Smooth muscle cell of the brain vasculature (primary cell): ENCODE results near the gene DPYSL4.

Source experiments
- DNase-seq: peaks from one replicate; pipeline ENCODE4 v3.0.0-alpha.2; 2012; ENCODE audit warnings: low read depth, low spot score

Gene DPYSL4

DNA sequence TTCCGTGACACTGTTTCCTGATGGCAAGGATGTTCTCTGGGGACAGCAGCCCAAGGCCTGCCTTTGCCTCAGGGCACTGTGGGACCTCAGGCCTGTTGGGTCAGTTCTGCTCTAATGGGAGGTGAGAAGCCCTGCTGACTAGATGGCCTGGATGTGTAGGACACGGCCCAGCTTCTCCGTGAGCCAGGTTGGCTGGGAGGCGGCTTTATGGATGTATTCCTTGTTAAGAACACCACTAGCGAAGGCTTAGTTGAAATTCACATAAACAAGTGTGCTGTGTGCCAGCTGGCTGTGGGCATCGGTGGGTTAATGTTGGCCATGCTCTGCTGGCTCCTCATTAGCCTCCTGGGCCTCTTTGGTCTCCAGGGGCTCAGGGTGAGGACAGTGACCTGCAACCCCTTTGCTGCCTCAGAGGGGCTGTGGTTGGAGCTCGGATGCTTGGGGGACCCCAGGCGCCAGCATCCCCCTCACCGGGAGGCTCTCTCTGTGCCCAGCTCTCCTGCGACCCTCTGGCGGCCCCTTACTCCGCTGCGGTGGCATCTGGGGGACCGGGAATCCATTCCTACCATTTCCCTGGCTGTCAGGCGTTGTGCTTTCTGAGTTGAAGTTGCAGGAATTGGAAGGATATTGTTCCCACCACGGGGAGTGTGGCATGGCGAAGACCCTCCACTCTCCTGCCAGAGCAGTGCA lies 22.8 kb upstream of the DPYSL4 start:
- DNase-seq, result no peak

GRCh38 chr10:132164761-132165278 lies 21.9 kb upstream of the DPYSL4 start:
- no peak for DNase-seq

GRCh38 chr10:132165416-132165980 lies 21.2 kb upstream of the DPYSL4 start:
- no peak for DNase-seq

GRCh38 chr10:132166216-132166950 lies 20.4 kb upstream of the DPYSL4 start:
- DNase-seq, result no peak

- DNase-seq, result no peak
Observed at GRCh38 chr10:132167041-132167674, 19.6 kb upstream of the DPYSL4 start.

- no peak for DNase-seq
Observed at GRCh38 chr10:132167976-132168375, 18.8 kb upstream of the DPYSL4 start.

DNA sequence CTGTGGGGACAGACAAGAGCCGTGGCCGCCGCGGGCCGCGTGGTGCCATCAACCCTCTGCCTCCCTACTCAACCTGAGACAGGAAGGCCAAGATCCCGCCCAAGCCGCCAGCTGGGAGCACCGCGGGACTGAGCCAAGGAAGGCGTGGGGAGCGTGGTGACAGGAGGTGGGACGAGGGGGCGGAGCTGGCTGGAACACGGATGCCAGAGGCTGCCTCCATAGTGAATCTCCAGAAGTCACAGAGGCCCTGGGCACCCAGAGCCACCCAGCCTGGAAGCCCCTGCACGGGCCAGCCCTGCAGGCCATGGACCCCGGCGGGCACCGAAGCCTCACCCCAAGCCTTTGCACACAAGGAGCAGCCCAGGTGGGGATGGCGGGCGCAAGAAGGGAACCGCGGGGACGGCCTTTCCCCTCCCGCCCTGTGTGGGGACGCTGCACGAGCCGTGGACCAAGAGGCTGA lies 18.1 kb upstream of the DPYSL4 start:
- no peak for DNase-seq

GRCh38 chr10:132169031-132169765 lies 17.6 kb upstream of the DPYSL4 start:
- no peak for DNase-seq

DNA sequence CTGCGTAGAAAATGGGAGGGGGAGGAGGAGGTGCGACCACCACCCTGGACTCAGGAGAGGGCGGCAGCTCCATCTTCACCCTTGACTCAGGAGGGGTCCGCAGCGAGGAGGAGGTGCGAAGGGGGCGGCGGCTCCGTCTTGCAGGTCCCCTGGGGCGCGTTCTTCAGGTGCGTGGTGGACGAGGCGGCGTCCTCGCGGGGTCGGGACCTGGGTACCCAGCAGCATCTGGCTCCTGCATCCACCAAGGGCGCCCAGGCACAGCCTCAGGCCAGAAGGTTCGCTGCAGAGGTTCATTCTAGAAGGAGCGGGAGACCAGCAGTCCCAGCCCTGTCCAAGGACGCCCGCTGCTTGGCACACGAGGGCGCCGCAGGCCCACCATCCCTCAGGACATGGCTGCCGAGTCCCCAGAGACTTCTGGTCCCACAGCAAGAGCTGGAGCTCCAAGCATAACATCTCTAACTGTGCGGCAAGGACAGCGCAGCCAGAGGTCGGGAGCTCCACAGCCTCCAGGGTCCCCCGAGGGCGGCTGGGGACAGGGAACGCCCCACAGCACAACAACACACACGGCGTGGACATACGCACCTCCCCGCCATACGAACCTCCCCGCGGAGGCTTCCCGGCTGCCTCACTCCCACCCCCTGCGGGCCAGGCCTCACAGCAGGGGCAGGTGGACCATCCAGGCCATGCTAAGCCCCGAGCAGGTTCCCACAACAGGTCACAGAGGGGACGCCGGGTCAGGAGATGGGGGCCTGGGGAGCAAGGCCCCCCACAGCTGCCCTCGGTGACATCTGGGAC lies 16.8 kb upstream of the DPYSL4 start:
- DNase-seq, result no peak

DNA sequence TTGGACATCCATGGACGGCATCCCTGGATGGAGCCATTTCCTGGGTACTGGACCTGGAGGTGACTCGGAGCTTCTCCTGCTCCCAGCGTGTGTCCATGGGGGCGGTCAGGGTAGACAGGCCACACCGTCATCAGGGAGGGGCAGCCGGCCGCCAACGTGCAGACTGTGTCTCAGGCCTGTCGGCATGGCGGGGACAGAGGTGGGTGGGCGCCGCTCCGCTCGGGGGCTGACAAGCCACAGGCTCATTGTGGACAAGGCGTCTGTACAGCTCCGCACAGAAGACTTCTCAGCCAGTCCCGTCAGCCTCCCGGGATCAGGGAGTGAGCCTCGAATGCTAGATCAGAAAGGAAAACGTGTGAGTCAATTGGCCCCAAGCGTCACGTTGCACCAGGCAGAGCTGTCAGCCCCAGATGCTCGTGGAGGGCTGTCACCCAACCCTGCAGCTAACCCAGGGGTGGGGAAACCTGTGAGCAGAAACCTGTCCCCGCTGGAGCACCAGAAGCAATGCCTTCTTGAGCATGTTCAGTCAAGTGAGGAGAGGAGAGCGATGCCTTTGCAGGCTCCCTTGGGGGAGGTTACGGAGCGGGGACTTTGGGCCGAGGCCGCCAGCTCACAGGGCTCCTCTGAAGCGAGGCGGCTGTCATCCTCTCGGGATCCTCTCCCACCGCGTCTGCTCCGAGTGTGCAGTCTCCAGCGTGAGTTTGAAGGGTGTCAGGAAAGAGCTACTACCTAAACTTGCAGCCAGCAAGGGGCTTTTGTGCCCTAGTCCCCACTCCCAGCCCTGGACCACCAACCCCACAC lies 16.0 kb upstream of the DPYSL4 start:
- DNase-seq, result no peak

- DNase-seq, result no peak
Observed at GRCh38 chr10:132172091-132173066, 14.4 kb upstream of the DPYSL4 start.

- no peak for DNase-seq
Observed at GRCh38 chr10:132173185-132173584, 13.6 kb upstream of the DPYSL4 start.

DNA sequence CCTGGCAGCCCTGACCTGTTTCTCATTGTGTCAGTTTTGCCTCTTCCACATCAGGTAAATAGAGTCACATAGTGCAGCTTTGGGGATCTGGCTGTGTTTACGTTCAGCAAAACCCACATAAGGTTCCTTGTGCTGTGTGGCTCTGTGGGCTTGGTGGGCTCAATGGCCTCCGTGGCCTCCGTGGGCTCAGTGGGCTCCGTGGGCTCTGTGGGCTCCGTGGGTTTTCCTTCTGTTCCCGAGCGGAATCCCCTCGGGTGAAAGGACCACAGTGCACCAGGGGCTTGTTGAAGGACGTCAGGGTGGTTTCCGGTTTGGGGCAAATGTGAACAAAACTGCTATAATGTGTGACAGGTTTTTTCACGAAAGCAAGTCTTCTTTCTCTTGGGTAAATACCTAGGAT lies 12.5 kb upstream of the DPYSL4 start:
- no peak for DNase-seq

DNA sequence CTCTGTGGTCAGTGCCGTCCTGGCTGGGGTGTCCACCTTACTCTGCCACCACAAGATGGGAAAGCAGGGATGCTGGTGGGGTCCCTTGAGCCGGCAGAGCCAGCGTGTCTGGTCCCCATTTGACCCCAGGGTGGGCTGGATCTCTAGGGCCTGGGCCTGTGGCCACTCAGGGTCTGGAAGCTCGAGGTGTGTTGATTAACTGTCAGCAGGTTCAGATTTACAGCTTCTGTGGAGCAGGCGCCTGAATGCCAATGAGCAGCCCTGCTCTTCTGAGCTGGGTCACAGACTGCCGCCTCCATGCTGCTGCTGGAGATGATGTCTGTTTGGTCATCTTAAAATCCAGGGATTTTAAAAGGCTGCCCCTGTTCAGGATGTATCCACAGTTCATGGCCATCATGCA lies 11.3 kb upstream of the DPYSL4 start:
- DNase-seq, result no peak

DNA sequence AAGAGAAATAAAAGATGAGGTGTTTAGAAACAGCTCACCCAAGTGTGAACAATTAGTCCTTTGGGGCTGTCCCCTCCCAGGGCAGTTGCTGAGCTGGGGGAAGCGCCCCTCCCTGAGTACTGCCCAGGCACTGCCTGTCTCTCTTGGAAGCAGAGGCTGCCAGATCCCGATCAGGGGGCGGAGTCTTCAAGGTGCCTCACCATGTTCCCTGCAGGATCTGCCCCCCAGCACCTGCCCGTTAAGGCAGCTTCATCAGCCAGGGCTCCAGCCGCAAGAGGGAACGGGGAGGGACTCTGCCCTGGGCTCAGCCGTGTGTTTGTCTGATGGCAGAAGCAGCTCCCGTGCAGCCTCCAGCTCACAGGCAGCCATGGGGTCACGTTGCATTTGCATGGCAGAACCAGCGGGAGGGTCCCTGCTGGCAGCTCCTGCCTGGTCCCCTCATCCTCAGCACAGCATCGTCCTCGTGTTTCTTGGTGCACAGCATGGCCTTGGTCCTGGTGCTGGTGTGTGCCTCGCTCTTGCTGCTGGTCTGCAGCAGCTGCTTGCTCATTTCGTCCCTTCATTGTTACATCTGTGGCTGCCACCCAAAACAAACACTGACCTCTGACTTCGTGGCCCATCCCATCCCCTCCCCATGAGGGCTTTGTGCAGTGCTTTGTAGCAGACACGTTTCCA lies 10.7 kb upstream of the DPYSL4 start:
- no peak for DNase-seq

DNA sequence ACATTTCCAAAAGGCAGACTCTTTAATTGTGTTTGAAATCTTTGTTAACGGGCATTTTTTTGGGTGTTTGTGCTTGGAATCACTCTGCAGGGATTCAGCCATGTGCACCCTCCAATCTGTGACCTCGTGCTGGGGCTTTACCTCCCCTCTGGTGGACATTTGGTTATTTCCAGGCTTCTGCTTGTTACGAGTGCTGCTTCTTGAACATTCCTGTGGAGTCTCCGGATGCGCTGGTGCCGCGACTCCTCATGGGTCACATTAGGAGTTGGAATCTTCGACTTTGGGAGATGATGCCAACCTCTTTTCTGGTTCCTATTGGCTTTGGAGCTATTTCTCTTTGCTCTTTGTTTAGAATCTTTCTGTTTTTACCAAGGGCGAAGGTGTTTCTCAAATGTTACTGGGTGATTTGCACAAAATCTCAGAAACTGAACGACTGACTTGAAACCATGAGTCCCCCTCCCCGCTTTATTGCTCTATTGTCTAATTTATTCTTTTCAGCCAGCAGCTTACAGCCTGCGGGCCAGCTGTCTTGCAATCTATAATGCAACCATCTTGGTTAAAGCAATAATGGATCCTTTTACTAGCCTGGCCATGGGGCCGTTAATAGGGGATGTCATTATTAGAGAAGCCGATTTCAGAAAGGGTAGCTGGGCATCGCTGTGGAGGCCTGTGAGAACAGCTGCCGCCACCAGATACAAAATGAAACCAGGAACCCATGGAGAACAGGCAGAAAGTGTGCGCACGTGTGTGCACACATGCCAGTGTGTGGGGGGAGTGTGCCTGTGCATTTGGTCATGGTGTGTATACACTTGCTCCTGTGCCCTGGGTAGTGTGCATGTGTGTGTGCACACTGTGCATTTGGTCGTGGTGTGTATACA lies 9.9 kb upstream of the DPYSL4 start:
- no peak for DNase-seq

GRCh38 chr10:132178046-132178445 lies 8.7 kb upstream of the DPYSL4 start:
- no peak for DNase-seq
